A549 (cell line): ENCODE measurements around the gene SIRT4.

Source experiments
- CTCF ChIP-seq: fragments of >200 bp; sonication (Bioruptor Twin); formaldehyde crosslinking; IDR thresholded peaks from 3 replicates; pipeline ENCODE4 v1.5.1; 2016
- POLR2A ChIP-seq: IDR thresholded peaks from 2 replicates; pipeline ENCODE4 v1.6.1; 2012; ENCODE audit warnings: mild to moderate bottlenecking, low read length

- TF ChIP-seq CTCF (no peak), POLR2A (no peak)
Measured at GRCh38 chr12:120259418-120260202, 42.5 kb upstream of the SIRT4 start.
